NCI-H510A treated with DMSO at 0.1 percent for 48 hours (cell line): ENCODE data around the gene EDIL3.

Experiments used
- DNase-seq: peaks from one replicate; lab custom pipeline; 2025; lab: John Stamatoyannopoulos, UW

Gene EDIL3

GRCh38 chr5:84384604-84385575, at the start of gene EDIL3:
EDIL3 (minus strand) TSS chr5:84384880; CDS start chr5:84384374, 506 bp downstream.
- DNase-seq: peak; percentile 33

- no peak for DNase-seq
These were observed 48.8 kb upstream of the EDIL3 start for GRCh38 chr5:84433461-84433860.

GRCh38 chr5:84430863-84431663, 46.4 kb upstream of the EDIL3 start:
- no peak for DNase-seq

GRCh38 chr5:84430079-84430478, 45.4 kb upstream of the EDIL3 start:
- no peak for DNase-seq

GRCh38 chr5:84425365-84425881, 40.7 kb upstream of the EDIL3 start:
- DNase-seq: no peak

- no peak for DNase-seq
These were observed 35.1 kb upstream of the EDIL3 start for GRCh38 chr5:84419742-84420141.

GRCh38 chr5:84411832-84412605, 27.3 kb upstream of the EDIL3 start:
- no peak for DNase-seq

- DNase-seq: no peak
These were observed 21.4 kb upstream of the EDIL3 start for GRCh38 chr5:84406111-84406510.

GRCh38 chr5:84403773-84404172, 19.1 kb upstream of the EDIL3 start:
- DNase-seq: no peak

GRCh38 chr5:84397385-84397784, 12.7 kb upstream of the EDIL3 start:
- no peak for DNase-seq

GRCh38 chr5:84393969-84394368, 9.3 kb upstream of the EDIL3 start:
- no peak for DNase-seq

- DNase-seq: no peak
These were observed 8.2 kb upstream of the EDIL3 start for GRCh38 chr5:84392836-84393235.

GRCh38 chr5:84385705-84386104, 1.0 kb upstream of the EDIL3 start:
- no peak for DNase-seq

- DNase-seq: peak; percentile 12
These were observed 670 bp downstream of the EDIL3 start for GRCh38 chr5:84383816-84384603.

GRCh38 chr5:84383296-84383815, 1.3 kb downstream of the EDIL3 start:
- DNase-seq: peak; percentile 22

GRCh38 chr5:84382363-84383295, 2.1 kb downstream of the EDIL3 start:
- peak; percentile 71 for DNase-seq

- DNase-seq: peak; percentile 71
These were observed 2.9 kb downstream of the EDIL3 start for GRCh38 chr5:84381502-84382362.

- DNase-seq: no peak
These were observed 4.9 kb downstream of the EDIL3 start for GRCh38 chr5:84379749-84380148.

GRCh38 chr5:84378961-84379360, 5.7 kb downstream of the EDIL3 start:
- no peak for DNase-seq
